IPS-20b (cell line): ENCODE data around the gene BCAS3.

Experiments used
- H3K27ac ChIP-seq: one replicate; pipeline ENCODE4 v1.5.1; 2013; ENCODE audit warnings: low read length
- H3K27me3 ChIP-seq: 2 replicates; pipeline ENCODE4 v1.6.1; 2013; ENCODE audit warnings: mild to moderate bottlenecking, low read length, inconsistent platforms; ENCODE audit not compliant: insufficient read depth
- H3K36me3 ChIP-seq: 2 replicates; pipeline ENCODE4 v1.6.1; 2013; ENCODE audit warnings: low read depth, mild to moderate bottlenecking, inconsistent platforms, low read length, moderate library complexity; ENCODE audit not compliant: insufficient read depth
- H3K4me1 ChIP-seq: 2 replicates; pipeline ENCODE4 v1.6.1; 2013; ENCODE audit warnings: mild to moderate bottlenecking, control low read depth, inconsistent platforms, low read length, moderate library complexity; ENCODE audit not compliant: insufficient read depth
- H3K4me3 ChIP-seq: 2 replicates; pipeline ENCODE4 v1.5.1; 2013; ENCODE audit warnings: mild to moderate bottlenecking, low read length, inconsistent platforms
- H3K9ac ChIP-seq: 2 replicates; pipeline ENCODE4 v1.6.1; 2013; ENCODE audit warnings: low read depth, mild to moderate bottlenecking, inconsistent platforms, low read length, moderate library complexity
- H3K9me3 ChIP-seq: 2 replicates; pipeline ENCODE4 v1.6.1; 2013; ENCODE audit warnings: mild to moderate bottlenecking, low read depth, low read length, inconsistent platforms; ENCODE audit not compliant: insufficient read depth

Gene BCAS3

DNA sequence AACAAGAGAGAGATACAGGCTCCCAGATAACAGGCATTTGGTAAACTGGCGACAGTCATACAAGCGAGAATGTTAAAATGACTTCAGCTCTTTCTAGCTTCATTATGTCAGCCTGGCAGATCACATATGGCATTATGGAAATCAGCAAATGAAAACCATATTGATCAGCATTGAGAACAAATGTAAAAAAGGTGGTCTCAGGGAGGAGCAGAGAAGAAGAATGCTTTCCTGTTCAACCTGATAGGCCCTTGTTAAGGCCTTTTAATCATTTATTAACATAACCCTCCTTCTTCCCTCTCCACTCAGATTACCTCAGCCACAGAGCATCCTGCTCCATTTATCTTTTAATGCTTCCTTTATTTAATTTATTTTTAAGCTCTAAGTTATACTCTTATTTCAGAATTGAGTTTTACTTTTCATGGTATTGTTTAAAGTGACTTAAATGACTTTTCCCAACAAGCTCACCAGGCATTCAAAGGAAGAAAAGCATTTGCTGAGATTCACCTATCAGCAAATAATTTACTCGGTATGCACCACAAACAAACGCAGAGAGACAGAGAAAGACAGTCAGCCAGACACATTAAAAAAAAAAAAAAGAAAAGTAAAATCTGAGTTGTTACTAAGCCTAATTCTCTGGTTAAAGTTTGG is 478.1 kb downstream of the BCAS3 start:
- no peak overlapping the region for H3K27ac ChIP-seq
- H3K4me1 ChIP-seq, result peaks cover 31% of the 10 kb centered on the region; the same call in 1 of the 2 replicates
- no peaks in the 10 kb centered on the region for H3K9me3 ChIP-seq
- H3K27me3 ChIP-seq, result no peaks in the 10 kb centered on the region
- H3K4me3 ChIP-seq, result no peak overlapping the region
- H3K36me3 ChIP-seq, result no peaks in the 10 kb centered on the region
- H3K9ac ChIP-seq, result no peak overlapping the region

- H3K4me1 ChIP-seq, result peaks cover 45% of the 10 kb centered on the region; the same call in 1 of the 2 replicates
- no peak overlapping the region for H3K9ac ChIP-seq
- no peaks in the 10 kb centered on the region for H3K27me3 ChIP-seq
- H3K9me3 ChIP-seq, result no peaks in the 10 kb centered on the region
- no peak overlapping the region for H3K27ac ChIP-seq
- H3K4me3 ChIP-seq, result no peak overlapping the region
- no peaks in the 10 kb centered on the region for H3K36me3 ChIP-seq
Observed at GRCh38 chr17:61157246-61157886, 479.7 kb downstream of the BCAS3 start.

DNA sequence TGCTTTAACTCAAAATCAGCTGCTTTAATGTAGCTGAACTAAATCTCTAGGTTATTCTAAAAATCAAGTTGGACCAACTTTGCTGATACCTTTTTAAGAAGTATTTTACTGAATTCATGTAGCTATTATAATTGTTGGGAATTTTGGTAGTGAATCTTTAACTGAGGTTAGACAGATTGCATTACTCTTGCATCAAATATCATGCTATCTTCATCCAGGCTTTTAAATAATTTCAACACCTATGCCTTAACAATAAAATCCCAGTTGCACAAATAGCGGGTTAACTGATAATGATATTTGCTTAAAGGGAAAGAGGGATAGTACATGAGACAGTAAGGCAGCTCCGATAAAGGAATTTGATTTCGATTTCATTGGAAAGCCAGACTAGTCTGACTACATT is 480.7 kb downstream of the BCAS3 start:
- H3K27ac ChIP-seq, result no peak overlapping the region

GRCh38 chr17:61159221-61159814 is 481.7 kb downstream of the BCAS3 start:
- H3K4me3 ChIP-seq, result no peak overlapping the region
- no peaks in the 10 kb centered on the region for H3K36me3 ChIP-seq
- no peak overlapping the region for H3K27ac ChIP-seq
- peak overlapping the region; percentile 24; the same call in 1 of the 2 replicates for H3K9ac ChIP-seq
- peaks cover 45% of the 10 kb centered on the region; the same call in 1 of the 2 replicates for H3K4me1 ChIP-seq
- H3K27me3 ChIP-seq, result no peaks in the 10 kb centered on the region
- H3K9me3 ChIP-seq, result 0 out of 2 replicates have a peak, but pooled peaks cover 2% of the 10 kb centered on the region

More for the DNA sequence above, 480.7 kb downstream of the BCAS3 start:
- peaks cover 45% of the 10 kb centered on the region; the same call in 1 of the 2 replicates for H3K4me1 ChIP-seq
- H3K4me3 ChIP-seq, result no peak overlapping the region
- H3K36me3 ChIP-seq, result no peaks in the 10 kb centered on the region
- H3K9me3 ChIP-seq, result no peaks in the 10 kb centered on the region
- no peaks in the 10 kb centered on the region for H3K27me3 ChIP-seq
- H3K9ac ChIP-seq, result no peak overlapping the region

GRCh38 chr17:61160204-61160603 is 482.6 kb downstream of the BCAS3 start:
- H3K9me3 ChIP-seq, result peaks cover 5% of the 10 kb centered on the region; the same call in 1 of the 2 replicates
- H3K36me3 ChIP-seq, result no peaks in the 10 kb centered on the region
- no peak overlapping the region for H3K27ac ChIP-seq
- no peak overlapping the region for H3K4me3 ChIP-seq
- peaks cover 43% of the 10 kb centered on the region; the same call in 1 of the 2 replicates for H3K4me1 ChIP-seq
- no peak overlapping the region for H3K9ac ChIP-seq
- no peaks in the 10 kb centered on the region for H3K27me3 ChIP-seq

- H3K9me3 ChIP-seq, result peaks cover 5% of the 10 kb centered on the region; the same call in 1 of the 2 replicates
- no peak overlapping the region for H3K9ac ChIP-seq
- peaks cover 36% of the 10 kb centered on the region; the same call in 1 of the 2 replicates for H3K4me1 ChIP-seq
- H3K27ac ChIP-seq, result no peak overlapping the region
- H3K36me3 ChIP-seq, result no peaks in the 10 kb centered on the region
- H3K4me3 ChIP-seq, result no peak overlapping the region
- no peaks in the 10 kb centered on the region for H3K27me3 ChIP-seq
Observed at GRCh38 chr17:61160789-61161445, 483.3 kb downstream of the BCAS3 start.

GRCh38 chr17:61161615-61162134 is 484.0 kb downstream of the BCAS3 start:
- no peak overlapping the region for H3K27ac ChIP-seq
- H3K9me3 ChIP-seq, result peaks cover 5% of the 10 kb centered on the region; the same call in 1 of the 2 replicates
- H3K27me3 ChIP-seq, result no peaks in the 10 kb centered on the region
- no peak overlapping the region for H3K4me3 ChIP-seq
- H3K4me1 ChIP-seq, result peaks cover 31% of the 10 kb centered on the region; the same call in 1 of the 2 replicates
- H3K9ac ChIP-seq, result no peak overlapping the region
- H3K36me3 ChIP-seq, result no peaks in the 10 kb centered on the region

DNA sequence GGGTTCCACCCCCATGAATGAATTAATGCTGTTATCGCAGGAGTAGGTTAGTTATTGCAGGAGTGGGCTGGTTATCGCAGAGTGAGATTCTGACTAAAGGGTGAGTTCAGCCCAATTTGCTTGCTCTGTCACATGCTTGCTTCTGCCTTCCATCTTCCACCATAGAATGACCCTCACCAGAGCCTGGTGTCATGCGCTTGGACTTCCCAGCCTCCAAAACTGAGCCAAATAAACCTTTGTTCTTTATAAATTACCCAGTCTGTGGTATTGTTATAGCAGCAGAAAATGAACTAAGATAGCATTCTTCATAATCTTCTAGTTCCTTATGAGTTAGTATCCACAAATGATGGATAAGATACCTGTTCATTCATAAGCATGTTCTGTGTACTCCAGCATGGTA is 486.9 kb downstream of the BCAS3 start:
- H3K9me3 ChIP-seq, result peaks cover 5% of the 10 kb centered on the region; the same call in 1 of the 2 replicates
- H3K36me3 ChIP-seq, result no peaks in the 10 kb centered on the region
- H3K4me1 ChIP-seq, result peaks cover 21% of the 10 kb centered on the region; the same call in 1 of the 2 replicates
- H3K27ac ChIP-seq, result no peak overlapping the region
- no peaks in the 10 kb centered on the region for H3K27me3 ChIP-seq
- H3K9ac ChIP-seq, result no peak overlapping the region
- no peak overlapping the region for H3K4me3 ChIP-seq

DNA sequence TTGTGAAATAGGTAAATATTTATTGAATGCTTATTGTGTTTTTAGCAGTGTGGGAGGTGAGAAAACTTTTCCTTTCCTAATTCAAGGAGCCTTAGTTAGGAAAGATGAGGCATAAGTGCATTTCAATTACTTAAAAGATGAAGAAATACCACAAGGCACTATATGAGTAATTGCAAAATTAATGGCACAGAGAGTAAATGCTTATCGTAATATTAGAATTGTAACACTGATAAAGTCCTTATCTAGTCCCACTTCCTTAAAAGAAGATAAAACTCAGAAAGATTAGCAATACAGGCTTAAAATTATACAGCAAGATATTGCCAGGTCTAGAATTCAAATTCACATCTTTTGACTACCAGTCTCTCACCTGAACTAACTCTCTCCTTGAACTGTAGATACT is 489.4 kb downstream of the BCAS3 start:
- Histone ChIP-seq H3K27me3 (no peaks in the 10 kb centered on the region), H3K27ac (no peak overlapping the region), H3K4me1 (peaks cover 3% of the 10 kb centered on the region; the same call in 1 of the 2 replicates), H3K9me3 (peaks cover 5% of the 10 kb centered on the region; the same call in 1 of the 2 replicates), H3K36me3 (no peaks in the 10 kb centered on the region), H3K4me3 (no peak overlapping the region), H3K9ac (no peak overlapping the region)

DNA sequence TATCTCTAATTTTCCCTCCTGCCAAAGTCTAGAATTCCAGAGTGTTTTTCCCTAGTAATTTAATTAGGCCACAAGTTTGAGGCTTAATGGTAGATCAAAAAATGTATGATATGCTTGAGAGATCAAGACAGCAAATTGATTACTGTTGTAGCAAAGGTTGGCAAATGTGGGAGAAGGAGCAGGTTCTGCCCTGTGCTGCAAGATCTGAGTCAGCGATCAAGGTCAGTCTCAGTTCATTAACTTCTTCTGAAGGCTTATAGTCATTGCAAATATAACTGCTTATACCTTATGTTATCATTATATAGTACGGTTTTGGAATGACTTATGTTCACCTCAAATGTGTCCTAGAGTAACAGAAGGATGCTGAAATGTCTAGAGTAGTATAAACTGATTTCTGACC is 490.9 kb downstream of the BCAS3 start:
- H3K36me3 ChIP-seq, result no peaks in the 10 kb centered on the region
- H3K9ac ChIP-seq, result no peak overlapping the region
- no peaks in the 10 kb centered on the region for H3K27me3 ChIP-seq
- no peak overlapping the region for H3K4me3 ChIP-seq
- H3K27ac ChIP-seq, result no peak overlapping the region
- H3K4me1 ChIP-seq, result no peaks in the 10 kb centered on the region
- H3K9me3 ChIP-seq, result peaks cover 5% of the 10 kb centered on the region; the same call in 1 of the 2 replicates

GRCh38 chr17:61174310-61174709 is 496.7 kb downstream of the BCAS3 start:
- Histone ChIP-seq H3K27ac (no peak overlapping the region), H3K27me3 (no peaks in the 10 kb centered on the region), H3K9me3 (no peaks in the 10 kb centered on the region), H3K4me3 (no peak overlapping the region), H3K4me1 (0 out of 2 replicates have a peak, but pooled peaks cover 2% of the 10 kb centered on the region), H3K9ac (no peak overlapping the region), H3K36me3 (no peaks in the 10 kb centered on the region)
